Astrocyte of the spinal cord (primary cell): Measurements from ENCODE around the gene APBA2.

Experiments used
- DNase-seq: peaks from one replicate; pipeline ENCODE4 v3.0.0; 2011; ENCODE audit warnings: low read depth, low spot score
- H3K4me3 ChIP-seq: 2 replicates; pipeline ENCODE4 v1.5.1; 2011; ENCODE audit warnings: low read depth, mild to moderate bottlenecking, low read length, moderate library complexity
- in situ Hi-C: cut with HindIII; loops from 2 replicates; pipeline ENCODE4 v1.10.0; 2017; ENCODE audit warnings: low sequenced_read_pairs
- TF ChIP-seq, protein P1 (sequence below): IDR thresholded peaks from 2 replicates; pipeline ENCODE4 v1.5.1; 2012; ENCODE audit warnings: low read depth, mild to moderate bottlenecking, low read length, inconsistent platforms

APBA2 gene

DNA sequence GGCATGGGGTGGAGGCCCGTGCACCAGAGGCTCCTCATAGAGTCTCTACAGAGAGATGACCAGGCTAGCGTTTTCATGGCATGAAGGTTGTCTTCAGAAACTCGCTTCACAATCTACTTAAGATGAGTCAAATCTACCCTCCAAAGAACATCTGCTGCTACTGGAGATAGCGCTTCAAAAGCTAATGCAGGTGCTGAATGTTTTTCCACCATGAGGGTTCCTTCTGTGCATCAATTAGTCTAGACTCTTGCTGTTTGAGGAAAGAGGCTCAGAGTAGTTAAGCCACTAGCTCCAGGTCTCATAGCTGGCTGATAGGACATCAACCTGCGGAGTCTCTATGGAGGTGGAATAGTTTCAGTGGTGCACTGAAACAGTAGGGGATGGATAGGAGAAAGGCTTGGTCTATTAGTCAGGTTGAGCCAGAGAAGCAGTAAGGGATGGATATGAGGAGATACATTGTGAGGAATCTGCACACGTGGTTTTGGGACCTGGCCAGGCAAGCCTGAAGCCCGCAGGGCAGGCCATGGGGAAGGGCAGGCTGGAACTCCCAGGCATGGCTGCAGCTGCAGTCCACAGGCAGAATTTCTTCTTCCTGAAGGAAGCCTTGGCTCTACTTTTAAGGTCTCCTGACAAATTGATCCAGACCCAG is 117.5 kb downstream of the APBA2 start:
- in situ Hi-C loops = no loop called here
- H3K4me3 ChIP-seq = no peak overlapping the region
- peak; percentile 22 for DNase-seq
- TF ChIP-seq, protein P1, sequence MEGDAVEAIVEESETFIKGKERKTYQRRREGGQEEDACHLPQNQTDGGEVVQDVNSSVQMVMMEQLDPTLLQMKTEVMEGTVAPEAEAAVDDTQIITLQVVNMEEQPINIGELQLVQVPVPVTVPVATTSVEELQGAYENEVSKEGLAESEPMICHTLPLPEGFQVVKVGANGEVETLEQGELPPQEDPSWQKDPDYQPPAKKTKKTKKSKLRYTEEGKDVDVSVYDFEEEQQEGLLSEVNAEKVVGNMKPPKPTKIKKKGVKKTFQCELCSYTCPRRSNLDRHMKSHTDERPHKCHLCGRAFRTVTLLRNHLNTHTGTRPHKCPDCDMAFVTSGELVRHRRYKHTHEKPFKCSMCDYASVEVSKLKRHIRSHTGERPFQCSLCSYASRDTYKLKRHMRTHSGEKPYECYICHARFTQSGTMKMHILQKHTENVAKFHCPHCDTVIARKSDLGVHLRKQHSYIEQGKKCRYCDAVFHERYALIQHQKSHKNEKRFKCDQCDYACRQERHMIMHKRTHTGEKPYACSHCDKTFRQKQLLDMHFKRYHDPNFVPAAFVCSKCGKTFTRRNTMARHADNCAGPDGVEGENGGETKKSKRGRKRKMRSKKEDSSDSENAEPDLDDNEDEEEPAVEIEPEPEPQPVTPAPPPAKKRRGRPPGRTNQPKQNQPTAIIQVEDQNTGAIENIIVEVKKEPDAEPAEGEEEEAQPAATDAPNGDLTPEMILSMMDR = no peak

DNA sequence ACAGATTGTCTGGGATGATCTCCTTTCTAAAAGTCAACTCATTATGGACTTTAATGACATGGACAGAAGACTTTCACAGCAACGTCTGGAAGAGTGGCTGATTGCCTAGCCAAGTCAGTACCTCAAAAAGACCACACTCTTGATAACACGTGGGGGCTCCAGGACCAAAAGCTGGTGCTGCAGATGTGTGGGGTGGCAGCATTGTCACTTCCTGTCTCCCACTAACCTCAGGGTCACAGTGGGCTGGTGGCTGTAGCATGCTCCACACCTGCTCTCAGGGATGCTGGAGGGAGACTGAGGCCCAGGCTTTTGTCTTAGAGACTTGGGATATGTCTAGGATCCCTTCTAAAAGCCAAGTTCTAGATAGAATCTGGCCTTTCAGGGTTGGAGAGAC is 118.1 kb downstream of the APBA2 start:
- in situ Hi-C loops = no loop called here
- H3K4me3 ChIP-seq = no peak overlapping the region
- TF ChIP-seq, protein P1 = no peak
- DNase-seq = no peak

DNA sequence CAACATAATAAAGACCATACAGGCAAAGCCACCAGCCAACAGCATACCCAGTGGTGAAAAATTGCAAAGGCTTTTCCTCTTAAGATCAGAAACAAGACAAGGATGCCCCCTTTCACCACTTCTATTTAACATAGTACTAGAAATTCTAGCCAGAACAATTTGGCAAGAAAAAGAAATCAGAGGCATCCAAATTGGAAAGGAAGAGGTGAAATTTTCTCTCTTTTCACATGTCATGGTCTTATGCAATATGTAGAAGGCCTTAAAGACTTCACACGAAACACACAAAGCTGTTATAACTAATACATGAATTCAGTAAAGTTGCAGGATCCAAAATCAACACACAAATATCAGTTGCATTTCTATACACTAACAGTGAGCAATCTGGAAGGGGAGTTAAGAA is 120.2 kb downstream of the APBA2 start:
- no peak for DNase-seq
- TF ChIP-seq, protein P1 = no peak
- no peak overlapping the region for H3K4me3 ChIP-seq
- in situ Hi-C loops = no loop called here

DNA sequence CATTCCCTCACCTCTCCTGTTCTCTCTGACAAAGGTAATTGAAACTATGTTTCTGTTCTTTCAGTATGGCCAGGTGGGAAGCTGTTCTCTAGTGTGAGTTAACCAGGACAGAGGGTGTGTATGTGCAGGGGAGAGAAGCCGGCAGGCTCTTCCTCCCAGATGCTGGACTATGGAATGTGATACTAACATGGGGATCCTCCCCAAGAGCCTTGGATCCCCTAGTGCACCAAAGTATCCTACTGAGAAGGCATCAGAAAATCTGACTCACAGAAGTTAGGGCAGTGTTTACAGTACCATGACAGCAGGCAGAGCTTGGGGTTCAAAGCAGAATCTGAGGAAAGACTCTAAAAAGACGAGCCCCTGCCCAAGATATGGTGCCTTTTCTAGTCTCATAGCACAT is 123.1 kb downstream of the APBA2 start:
- TF ChIP-seq, protein P1 = no peak
- no peak overlapping the region for H3K4me3 ChIP-seq
- in situ Hi-C loops = no loop called here
- DNase-seq = peak; percentile 29

DNA sequence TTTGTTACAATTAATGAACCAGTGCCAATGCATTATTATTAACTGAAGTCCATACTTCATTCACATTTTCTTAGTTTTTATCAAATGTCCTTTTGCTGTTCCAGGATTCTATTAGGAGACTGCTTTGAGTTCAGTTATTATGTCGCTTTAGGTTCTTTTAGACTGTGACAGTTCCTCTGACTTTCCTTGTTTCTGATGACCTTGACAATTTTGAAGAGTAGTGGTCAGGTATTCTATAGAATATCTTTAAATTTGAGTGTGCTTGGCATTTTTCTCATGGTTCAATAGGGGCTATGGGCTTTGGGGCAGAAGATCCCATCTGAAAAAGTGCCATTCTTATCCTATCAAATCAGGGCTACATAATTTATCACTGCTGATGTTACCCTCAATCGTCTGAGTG is 126.3 kb downstream of the APBA2 start:
- H3K4me3 ChIP-seq = no peak overlapping the region
- DNase-seq = no peak
- in situ Hi-C loops = no loop called here
- TF ChIP-seq, protein P1 = no peak

DNA sequence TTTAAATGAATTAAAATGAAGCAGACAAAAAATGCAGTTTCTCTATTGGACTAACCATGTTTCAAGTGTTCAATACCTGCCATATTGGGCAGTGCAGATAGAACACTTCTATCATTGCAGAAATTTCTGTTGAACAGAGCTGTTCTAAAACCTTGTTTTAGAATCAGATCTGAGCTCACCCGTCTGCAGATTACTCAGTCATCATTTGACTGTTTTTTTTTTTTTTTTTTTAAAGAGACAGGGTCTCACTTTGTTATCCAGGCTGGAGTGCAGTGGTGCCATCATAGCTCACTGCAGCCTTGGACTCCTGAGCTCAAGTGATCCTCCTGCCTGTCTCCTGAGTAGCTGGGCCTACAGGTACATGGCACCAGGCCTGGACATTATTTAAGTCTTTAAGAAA is 128.7 kb downstream of the APBA2 start:
- TF ChIP-seq, protein P1 = no peak
- no peak for DNase-seq
- no peak overlapping the region for H3K4me3 ChIP-seq
- in situ Hi-C loops = no loop called here
